Lung (tissue), 12 donors: ENCODE data around the gene FLNB. TPM values are rescaled to one million over a fixed set of nuclear protein-coding genes. Genes with fewer than 3 reads are reported as not detected.

Source experiments
- ATAC-seq: fragments of 200-7000 bp; cut with Tn5 transposase; one replicate; pipeline ENCODE4 v1.9.1; 2020; ENCODE audit warnings: moderate number of reproducible peaks; ENCODE audit not compliant: insufficient read depth, low FRiP score
- DNase-seq, 3 donors: peaks; one replicate each; pipeline ENCODE4 v3.0.0-alpha.2; 2013 to 2017
- H3K27ac ChIP-seq, 2 donors: one replicate each; pipeline ENCODE4 v1.5.1; 2013; ENCODE audit warnings: mild to moderate bottlenecking in 2 of 2, moderate library complexity in 2 of 2, control low read depth in 1 of 2, inconsistent platforms in 1 of 2, low read depth in 1 of 2, low read length in 1 of 2
- H3K27me3 ChIP-seq, 3 donors: one replicate each; pipeline ENCODE4 v1.5.1; 2013; ENCODE audit warnings: low read length in 2 of 3; ENCODE audit not compliant: control insufficient read depth in 3 of 3, insufficient read depth in 3 of 3
- H3K36me3 ChIP-seq, 4 donors: one replicate each; pipeline ENCODE4 v1.5.1; 2013; ENCODE audit warnings: low read length in 4 of 4, mild to moderate bottlenecking in 1 of 4, moderate library complexity in 1 of 4; ENCODE audit not compliant: control insufficient read depth in 4 of 4, insufficient read depth in 4 of 4
- H3K4me1 ChIP-seq, 5 donors: one replicate each; pipeline ENCODE4 v1.5.1; 2013; ENCODE audit warnings: low read length in 5 of 5, mild to moderate bottlenecking in 2 of 5, moderate library complexity in 1 of 5; ENCODE audit not compliant: control insufficient read depth in 5 of 5, insufficient read depth in 5 of 5
- H3K4me3 ChIP-seq: one replicate; pipeline ENCODE4 v1.5.1; 2013; ENCODE audit warnings: mild to moderate bottlenecking, control low read depth, moderate library complexity
- H3K9ac ChIP-seq, 2 donors: one replicate each; pipeline ENCODE4 v1.5.1; 2013; ENCODE audit warnings: low read length in 2 of 2, control low read depth in 1 of 2; ENCODE audit not compliant: insufficient read depth in 1 of 2
- H3K9me3 ChIP-seq, 4 donors: one replicate each; pipeline ENCODE4 v1.5.1; 2013; ENCODE audit warnings: low read length in 3 of 4, mild to moderate bottlenecking in 1 of 4, moderate library complexity in 1 of 4; ENCODE audit not compliant: control insufficient read depth in 4 of 4, insufficient read depth in 3 of 4
- CTCF ChIP-seq: IDR thresholded peaks from 2 replicates; pipeline ENCODE4 v1.5.1; 2012; ENCODE audit warnings: mild to moderate bottlenecking; ENCODE audit errors: control extremely low read depth, extremely low read depth
- WGBS, 2 donors: extraction: QIAGEN DNeasy Blood & Tissue Kit; methylation state at CpG; one replicate each; pipeline ENCODE4 v1.1.7; 2013; 5-methylcytosine and 5-hydroxymethylcytosine counted together
- polyA plus RNA-seq, 2 donors: library from polyadenylated mRNA; stranded (reverse); fragments of 200-250 nt; gene quantifications; one replicate each; pipeline ENCODE4 v1.2.1, GENCODE V29; 2013
- total RNA-seq, 2 donors: library from RNA; depleted of rRNA in 1 of 2; stranded (reverse); fragments of >200 nt in 1 of 2; gene quantifications; one replicate each; pipeline ENCODE4 v1.2.1, GENCODE V29; 2014 to 2021
- donor health status: control.
- donor health status: control.
- donor health status: Bipolar disorder and iron deficiency.
- donor health status: healthy.
- donor health status: DM: yes; HTN: yes; CAD: no.

Gene FLNB
- total and polyA plus RNA-seq, 4 donors: 32.4 to 122 (median 93.7) TPM

DNA sequence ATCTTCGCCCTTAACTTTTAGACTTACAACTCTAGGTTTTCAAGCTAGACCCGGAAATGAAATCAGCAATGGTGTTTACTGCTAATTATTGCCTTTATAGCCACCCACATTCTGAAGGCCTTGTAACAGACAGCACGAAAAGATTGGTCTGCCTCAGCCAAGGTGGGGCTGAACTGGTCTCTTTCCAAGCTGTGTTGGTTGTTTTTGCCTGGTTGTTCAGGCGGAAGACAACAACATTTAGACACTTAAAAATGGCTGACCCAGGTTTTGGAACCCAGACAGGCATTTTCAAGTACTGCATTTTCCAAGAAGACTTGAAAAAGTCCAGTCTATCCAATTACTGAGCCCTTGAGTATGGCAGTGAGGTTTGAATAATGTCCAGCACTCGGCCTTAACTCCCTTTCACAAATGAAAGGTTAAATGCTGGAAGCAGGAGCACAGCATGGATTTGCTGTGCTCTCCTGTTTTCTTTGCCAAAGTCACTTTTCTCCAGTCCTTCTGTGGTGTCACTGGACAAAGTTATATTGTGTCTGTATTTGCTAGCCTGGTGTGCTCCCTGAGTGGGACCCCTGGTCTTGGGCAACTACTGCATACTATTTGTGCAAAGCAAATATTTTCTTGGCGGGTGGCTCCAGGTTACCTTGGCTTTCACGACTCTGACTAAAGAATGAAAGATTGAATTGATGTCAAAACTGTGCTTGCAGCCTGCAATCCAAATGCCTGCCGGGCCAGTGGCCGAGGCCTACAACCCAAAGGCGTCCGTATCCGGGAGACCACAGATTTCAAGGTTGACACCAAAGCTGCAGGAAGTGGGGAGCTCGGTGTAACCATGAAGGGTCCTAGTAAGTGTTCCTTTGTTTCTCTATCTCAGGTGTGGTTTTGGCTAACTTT, 93.5 kb downstream of the FLNB start:
- peak overlapping the region in 1 of 2 donors; percentile 27 for H3K27ac ChIP-seq
- ATAC-seq (no peak), DNase-seq (peak; percentile 19 to 50 (median 23))
- 75 to 89% methylated on average over 13 of the region's 13 CpGs for WGBS, 2 donors
- H3K36me3 ChIP-seq: peaks cover 5 to 39% (median 21%) of the 10 kb centered on the region in 4 donors
- H3K27me3 ChIP-seq: no peaks in the 10 kb centered on the region
- no peak overlapping the region for H3K4me3 ChIP-seq
- H3K4me1 ChIP-seq: peaks cover 0 to 4% (median 0%) of the 10 kb centered on the region in 5 donors
- H3K9ac ChIP-seq: no peak overlapping the region
- no peak for TF ChIP-seq CTCF
- no peaks in the 10 kb centered on the region for H3K9me3 ChIP-seq

GRCh38 chr3:58102390-58102750, 94.1 kb downstream of the FLNB start:
- H3K36me3 ChIP-seq: peaks cover 5 to 43% (median 19%) of the 10 kb centered on the region in 4 donors
- no peak for ATAC-seq
- peaks cover 0 to 4% (median 0%) of the 10 kb centered on the region in 5 donors for H3K4me1 ChIP-seq
- no peak for DNase-seq
- peak overlapping the region in 1 of 2 donors; percentile 27 for H3K27ac ChIP-seq
- no peak overlapping the region for H3K9ac ChIP-seq
- no peaks in the 10 kb centered on the region for H3K9me3 ChIP-seq
- H3K27me3 ChIP-seq: no peaks in the 10 kb centered on the region
- no peak overlapping the region for H3K4me3 ChIP-seq
- 83 to 93% methylated on average over 4 of the region's 4 CpGs for WGBS, 2 donors
- no peak for TF ChIP-seq CTCF

- peaks cover 0 to 4% (median 0%) of the 10 kb centered on the region in 5 donors for H3K4me1 ChIP-seq
- H3K9me3 ChIP-seq: no peaks in the 10 kb centered on the region
- ATAC-seq (no peak), DNase-seq (peak in 1 of 3 donors; percentile 13)
- WGBS, 2 donors: 82 to 83% methylated on average over 10 of the region's 10 CpGs
- peak overlapping the region in 1 of 2 donors; percentile 42 for H3K27ac ChIP-seq
- no peak overlapping the region for H3K4me3 ChIP-seq
- no peak overlapping the region for H3K9ac ChIP-seq
- H3K36me3 ChIP-seq: peaks cover 5 to 40% (median 19%) of the 10 kb centered on the region in 4 donors
- H3K27me3 ChIP-seq: no peaks in the 10 kb centered on the region
- no peak for TF ChIP-seq CTCF
Measured at GRCh38 chr3:58102976-58103451, 94.8 kb downstream of the FLNB start.
